Stimulated activated CD8-positive, alpha-beta memory T cell treated with anti-CD3 and anti-CD28 coated beads, Interleukin-4, amount 100 ng/mL, for 4 hours (primary cell): Measurements from ENCODE around the gene CHRNA1.
A peak's percentile ranks its signal among the peaks of the same experiment; 100 is the strongest.

Source experiments
- DNase-seq, 2 donors: peaks; one replicate each; pipeline ENCODE4 v3.0.0-alpha.2; 2020; ENCODE audit warnings: low read depth in 2 of 2, low spot score in 1 of 2

Gene CHRNA1

DNA sequence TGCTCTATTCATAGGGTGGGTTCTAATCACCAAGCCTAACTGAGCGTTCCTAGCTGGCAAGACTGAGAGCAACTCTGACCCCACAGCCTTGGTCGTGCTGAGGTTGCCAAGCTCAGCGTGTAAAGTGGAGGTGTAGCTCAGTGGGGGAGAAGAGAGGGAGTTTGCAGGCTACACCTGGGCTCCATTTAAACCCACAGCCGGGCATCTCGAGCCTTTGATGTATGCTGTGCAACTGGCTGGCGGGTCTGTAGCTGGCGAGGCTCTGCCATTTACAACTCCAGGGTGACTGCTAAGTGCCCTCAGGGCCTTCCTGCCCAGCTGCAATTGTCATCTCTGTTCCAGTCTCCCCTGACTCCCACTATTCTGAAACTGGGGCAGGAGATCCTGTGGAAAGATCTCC lies 20.0 kb upstream of the CHRNA1 start:
- DNase-seq, result no peak

DNA sequence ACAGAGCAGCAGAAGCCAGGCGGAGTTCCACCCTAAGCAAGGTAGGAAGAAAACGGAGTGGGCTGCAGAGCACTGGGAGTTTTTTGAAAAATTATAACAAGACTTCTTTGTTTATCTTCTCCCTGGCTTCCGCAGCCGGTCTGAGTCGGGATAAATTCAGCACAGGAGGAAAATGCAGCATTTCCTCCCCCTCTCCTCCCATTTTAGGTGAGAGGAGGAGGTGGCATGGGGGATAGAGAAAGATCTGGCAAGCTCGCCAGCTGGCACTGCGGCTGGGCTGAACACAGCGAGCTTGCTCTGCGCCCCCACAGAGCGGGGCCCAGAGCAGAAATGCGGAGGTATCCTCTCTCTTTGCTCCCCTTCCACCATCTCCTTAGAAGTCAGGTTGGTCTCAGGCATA lies 17.7 kb upstream of the CHRNA1 start:
- no peak for DNase-seq

DNA sequence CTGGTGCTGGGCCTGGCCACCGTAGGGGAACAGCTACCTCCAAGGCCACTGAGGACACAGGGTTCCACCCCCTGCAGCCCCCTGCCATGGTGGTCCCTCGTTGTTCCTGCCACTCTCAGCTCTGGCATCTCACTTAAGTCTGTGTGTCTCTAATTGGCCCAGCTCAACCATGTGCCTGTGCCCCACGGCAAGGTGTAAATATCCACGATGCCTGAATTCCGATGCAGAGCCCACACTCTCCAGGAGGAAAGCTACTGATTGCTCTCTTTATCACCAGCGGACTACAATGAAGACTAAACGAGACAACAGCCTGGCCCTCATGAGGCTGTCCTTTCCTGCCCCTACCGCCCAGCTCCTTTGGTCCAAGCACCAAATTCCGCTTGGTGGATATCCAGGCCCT lies 17.0 kb upstream of the CHRNA1 start:
- no peak for DNase-seq

DNA sequence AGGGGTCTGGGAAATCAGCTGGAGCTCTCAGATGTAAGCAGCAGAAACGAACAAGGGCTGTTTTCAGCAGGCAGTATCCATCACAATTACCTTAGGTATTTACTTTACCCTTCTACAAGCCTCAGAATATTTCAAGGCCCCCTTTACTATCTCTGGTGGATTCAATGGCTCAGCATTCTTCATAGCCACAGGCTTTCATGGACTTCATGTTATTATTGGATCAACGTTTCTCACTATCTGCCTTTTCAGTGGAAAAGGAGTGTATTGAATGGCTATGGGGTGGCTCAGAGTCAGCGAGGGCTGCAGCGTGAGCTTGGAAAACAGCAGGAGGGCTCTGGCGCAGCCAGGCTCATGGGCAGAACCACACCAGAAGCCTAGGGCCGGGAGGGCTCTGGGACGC lies 16.6 kb upstream of the CHRNA1 start:
- no peak for DNase-seq

DNA sequence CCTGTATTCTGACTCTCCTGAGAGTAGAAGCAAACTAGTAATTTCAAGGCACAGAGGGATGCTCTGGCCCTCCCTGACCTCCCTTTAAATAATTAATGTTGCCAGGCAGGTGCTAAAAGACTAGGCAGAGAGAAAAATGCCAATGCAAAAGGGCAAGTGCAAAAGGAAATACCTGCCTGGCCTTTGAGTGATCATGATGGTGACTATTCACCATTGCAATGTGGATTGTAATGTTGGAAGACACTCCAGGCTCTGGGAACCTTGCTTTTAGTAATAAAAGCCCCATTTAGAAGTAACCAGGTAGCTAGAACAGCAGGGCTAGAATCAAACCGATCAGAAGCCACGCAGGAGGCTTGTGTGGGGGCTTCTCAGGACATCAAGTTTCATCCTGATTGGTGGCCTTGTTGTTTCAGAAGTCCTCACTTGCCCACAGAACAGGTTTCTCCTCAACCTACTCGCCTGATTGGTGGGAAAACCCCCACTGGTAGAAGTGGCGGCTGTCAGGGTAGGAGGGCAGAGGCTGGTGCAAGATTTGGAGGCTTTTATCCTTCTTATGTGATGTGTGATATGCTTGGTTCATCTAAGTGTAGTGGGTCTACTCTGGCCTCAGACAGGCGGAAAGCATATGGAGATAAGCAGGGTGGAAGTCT lies 16.0 kb upstream of the CHRNA1 start:
- DNase-seq, result no peak

DNA sequence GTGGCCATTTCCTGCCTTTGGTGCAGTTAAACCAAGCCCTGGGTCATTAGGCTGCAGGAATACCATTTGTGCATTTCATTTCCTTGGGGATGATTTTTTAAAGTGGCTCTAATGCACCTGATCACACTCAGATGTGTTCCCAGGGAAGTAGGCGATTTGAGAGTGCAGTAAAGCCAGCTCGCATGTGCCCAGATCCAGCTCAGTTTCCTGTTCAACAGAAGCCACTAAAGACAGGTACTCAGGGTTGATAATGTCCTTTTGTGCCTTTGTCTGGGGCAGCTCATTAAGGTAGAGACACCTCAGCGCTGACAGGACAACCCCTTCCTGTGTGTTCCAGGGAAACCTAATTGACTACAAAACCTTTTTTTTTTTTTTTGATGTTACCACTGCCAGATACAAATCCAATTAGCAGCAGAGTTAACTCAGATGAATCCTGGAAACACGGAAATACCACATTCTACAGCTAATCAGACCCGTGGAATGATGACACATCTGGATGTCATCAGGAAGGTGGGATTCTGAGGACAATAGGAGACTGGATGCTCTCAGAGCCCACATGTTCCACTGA lies 15.2 kb upstream of the CHRNA1 start:
- no peak for DNase-seq

DNA sequence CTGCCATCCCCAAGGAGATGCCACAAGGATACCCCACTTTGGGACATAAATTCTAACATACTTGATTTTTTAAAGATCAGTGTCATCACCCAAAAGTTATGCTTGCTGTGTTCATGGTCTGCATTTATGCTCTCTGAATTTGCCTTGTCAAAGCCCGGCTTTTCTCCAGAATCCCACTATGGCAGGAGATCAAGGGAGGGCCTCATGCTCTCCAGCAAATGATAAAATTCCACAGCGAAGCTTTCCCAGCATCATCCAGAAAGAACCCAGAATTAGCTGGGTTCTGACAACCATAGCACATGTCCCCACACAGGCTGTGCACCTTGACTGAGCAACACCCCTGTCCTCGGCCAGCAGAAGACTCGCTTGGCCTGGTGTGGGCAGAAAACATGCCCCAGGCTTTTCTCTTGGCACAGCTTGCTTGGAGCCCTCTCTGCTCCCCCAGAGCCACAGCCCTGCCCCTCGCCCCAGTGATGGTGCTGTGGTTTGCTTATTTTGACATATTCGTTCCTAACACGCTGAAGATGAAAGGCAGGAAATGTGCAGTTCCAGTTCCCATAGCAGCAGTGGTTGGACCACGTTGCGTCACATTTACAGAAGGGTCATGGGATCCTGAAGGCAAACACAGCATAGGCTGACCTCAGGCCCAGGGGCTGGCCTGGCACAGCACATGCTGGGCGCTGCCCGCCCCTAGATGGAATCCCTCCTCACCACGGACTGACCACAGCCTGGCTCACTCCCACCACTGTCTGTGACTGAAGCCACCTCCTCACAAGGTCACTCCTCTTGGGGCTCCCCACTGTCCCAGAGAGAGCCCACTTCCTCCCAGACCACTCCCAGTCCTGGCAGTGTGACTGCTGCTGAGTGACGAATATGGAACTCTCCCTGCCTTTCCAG lies 14.1 kb upstream of the CHRNA1 start:
- peak; percentile 13 to 43 for DNase-seq

DNA sequence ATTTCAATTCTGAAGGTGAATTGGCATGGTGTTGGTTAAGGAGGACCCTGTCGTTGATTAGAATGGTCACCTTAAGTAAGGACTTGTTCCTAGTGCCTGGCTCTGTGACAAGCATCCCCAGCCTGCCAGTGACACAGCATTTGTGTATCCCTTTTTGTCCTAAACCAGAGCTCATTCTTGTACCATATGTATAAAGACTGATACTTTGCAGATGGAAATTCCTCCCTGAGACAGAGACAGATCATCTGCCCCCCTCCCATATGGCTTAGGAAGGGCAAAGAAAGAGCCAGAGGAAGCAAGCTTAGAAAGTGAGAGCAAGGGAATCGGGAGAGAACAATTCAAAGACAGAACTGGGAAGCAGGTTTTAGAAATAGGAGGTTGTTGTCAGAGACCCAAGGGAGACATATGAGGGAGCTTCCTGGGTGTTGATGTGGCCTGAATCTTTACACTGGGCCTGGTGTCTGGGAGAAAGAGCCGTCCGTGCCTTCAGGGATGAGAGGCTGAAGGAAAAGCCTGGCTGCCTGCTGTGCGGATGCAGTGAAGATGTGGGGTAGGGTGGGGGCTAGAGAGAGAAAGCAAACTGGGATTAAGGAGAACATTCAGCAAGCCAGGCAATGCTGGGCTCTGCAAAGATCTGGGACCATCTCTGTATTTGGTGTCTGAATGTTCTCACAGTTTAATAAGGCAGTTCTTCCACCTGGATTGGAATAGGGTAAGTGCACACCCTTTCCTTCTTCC lies 13.2 kb upstream of the CHRNA1 start:
- DNase-seq, result no peak

DNA sequence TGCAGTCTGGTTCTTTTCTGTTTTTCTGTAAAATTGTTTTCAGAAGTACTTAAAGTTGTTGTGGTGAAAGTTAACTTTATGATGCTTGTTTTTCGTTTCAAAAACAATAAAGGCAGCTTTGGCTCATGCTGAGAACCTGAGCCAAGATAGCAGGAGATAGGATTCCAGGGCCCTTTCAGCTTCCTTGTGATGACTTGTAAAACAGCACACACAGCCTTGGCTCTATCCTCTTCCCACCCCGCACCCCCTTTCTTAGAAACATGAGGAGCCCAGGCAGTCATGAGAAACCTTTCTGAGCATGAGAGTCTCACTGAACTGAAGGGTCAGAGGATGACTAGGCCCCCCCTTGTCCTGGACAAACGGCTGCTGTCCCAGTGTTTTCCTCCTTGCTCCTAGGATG lies 12.4 kb upstream of the CHRNA1 start:
- no peak for DNase-seq

DNA sequence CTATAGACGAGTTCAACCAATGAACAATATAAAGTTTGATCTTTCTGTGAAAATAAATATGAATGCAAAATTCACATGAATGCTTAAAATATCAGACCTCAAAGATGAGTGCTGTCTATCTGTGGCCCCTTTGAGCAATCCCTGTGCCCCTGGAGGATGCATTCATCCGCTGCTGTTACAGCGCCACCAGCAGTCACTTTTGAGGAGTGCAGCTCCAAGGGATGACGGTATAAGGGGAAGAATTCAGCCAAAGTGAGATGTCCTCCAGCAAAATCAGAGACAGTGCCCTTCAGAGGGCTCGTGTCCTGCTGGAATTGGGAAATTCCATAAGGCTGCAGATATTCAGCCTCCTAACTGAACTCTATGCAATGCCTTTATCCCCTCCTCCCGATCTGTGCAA lies 12.0 kb upstream of the CHRNA1 start:
- no peak for DNase-seq

DNA sequence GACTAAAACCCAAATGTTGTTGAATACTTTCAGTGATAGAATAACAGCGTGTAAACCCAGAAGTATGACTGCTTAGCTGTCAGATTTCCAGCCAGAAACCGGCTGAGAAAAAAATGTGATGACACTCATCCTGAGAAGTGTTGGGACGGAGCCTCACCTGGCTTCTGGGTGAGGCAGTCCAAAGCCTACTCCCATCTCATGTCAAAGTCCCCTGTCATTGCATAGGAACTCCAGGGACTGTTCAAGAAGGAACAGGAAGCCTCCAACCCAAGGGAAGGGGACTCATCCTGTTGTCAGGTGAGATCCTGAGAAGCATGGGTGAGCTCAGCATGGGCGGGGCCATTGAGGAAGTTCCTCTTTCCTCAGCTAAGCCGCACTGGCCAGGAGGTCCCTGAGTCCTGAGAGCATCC lies 11.3 kb upstream of the CHRNA1 start:
- DNase-seq, result no peak

DNA sequence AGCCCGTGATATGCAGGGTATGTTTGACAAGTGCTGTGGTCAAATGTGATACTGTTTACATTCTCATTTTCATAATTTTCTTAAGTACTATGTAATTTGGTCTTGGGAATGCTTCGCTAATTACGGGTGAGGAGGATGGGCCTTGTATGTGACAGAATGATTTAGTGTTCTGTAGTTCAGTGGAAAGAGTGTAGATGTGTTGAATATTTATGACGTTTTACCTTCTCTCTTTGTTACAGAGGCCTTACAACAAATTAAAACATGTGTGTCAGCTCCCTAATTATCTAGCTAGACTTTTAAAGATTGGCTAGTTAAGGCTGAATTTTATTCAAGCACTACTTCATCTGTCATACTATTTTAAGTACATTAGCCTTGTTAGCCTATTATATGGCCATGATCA lies 10.6 kb upstream of the CHRNA1 start:
- no peak for DNase-seq

DNA sequence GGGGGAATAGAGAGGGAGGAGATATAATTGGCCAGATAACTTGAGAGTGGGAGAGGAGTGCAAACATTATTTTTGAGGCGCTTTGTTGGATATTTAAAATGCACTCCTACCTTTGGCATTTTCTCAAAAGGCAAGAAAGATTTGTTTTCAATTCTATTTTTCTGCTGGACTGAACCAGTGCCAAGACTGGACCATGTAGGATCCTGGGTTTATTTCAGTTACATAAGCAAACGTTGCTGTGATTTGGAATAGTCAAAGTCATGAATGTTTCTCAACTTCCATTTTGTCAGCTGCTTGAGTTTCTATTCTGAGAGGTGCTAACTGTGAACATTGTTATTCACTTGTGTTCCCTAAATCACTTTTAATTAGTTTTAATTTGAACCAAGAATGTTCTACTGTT lies 8.9 kb upstream of the CHRNA1 start:
- no peak for DNase-seq

DNA sequence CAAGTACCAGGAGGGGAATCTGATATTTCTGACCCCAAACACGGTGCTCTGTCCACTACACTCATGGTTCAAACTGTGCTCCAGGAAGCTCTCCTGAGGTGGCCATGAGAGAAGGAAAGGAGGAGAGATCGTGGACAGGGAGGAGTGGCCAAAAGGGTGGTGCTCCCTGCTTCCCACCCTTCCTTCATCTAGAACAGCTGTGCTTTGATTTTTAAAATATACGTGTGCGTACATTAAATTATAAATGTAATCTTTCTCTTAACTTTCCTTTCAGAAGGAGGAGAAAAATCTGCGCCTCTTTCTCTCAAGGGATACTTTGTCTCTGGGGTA lies 8.2 kb upstream of the CHRNA1 start:
- no peak for DNase-seq

DNA sequence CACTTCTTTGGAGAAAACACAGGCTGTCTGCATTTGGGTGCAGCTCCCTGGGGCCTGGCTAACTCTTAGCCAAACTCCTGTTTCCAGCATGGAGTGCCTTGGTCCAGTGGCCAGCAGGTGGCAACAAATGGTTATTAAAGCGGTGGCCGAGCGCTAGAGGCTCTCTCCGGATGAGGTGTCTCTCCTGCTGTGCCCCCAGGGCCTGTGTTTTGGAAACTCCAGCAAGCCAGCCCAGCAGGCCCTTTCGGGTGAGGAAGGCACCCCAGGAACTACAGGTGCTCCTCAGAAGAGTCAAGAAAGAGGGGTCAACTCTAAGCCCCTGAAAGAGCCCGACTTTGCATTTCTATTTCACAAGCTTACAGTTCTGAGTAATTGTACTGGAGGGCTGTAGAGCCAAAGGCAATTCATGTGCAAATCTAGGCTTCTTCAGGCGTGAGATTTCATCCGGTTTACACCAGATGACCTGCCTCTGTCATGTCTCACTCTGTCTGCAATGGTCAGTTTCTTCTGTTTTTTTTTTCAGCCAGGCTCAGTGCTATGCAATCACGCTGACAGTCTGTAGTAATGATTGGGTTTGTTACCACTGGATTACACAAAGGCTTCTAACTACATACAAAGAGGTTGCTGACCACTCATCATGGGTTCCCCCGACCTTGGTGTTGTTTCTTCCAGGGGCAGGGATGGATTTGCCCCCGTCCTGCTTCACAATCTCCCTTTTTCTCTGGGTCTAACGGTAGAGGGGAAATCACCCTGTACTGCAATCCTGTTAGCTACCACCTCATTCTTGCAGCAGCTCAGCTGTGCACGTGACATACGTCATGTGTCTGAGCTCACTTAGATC lies 7.6 kb upstream of the CHRNA1 start:
- DNase-seq, result peak in 1 of 2 donors; percentile 4

DNA sequence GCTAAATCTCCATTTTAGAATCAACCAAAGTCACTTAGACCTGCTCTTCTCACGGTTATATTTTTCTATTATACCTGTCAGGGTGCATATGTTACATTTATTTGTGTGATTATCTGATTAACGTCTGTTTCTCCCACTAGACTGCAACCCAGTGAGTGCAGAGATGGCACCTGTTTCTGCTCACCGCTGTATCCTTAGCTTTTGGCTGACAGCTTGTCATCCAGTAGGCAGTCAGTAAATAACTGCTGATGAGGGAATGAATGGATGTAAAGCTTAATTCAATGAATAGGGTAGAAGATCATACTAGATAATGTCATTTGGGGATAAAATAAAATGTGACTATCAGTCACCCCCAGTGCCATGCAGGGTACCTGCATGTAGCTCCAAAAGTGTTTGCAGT lies 6.9 kb upstream of the CHRNA1 start:
- DNase-seq, result no peak

DNA sequence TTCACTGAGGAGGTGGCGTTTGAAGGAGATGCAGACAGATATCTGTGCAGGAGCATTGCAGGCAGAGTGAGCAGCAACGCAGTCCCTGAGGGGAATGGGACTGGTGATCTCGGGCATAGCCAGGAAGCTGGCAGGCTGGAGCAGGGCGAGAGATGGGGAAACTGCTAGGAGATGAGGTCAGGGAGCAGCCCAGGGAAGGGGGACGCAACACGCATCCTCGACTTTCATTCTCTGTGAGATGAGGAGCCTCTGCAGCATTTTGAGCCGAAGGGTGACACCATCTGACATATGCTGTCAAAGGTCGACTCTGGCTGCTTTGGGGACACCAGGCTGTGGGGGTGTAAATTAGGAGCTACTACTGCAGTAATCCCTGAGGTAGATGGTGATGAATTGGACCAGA lies 4.3 kb upstream of the CHRNA1 start:
- DNase-seq, result no peak

DNA sequence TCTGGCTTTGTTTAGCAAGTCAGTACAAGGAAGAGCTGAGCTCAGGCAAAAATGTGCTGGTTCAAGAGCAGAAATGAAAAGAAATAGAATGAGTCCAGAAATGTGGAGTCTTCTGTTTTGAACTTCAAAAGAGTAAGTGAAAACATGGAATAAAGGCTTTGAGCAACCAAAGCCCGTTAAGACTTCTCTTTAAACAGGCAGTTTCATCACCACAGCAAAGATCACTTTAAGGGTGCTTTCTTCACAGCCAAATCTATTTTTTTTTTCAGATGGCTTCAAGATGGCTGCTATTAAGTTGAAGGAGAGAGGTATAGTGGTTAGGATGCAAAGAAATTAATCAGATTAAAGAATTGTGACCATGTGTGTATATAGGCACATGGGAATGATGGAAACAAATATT lies 2.0 kb upstream of the CHRNA1 start:
- no peak for DNase-seq

DNA sequence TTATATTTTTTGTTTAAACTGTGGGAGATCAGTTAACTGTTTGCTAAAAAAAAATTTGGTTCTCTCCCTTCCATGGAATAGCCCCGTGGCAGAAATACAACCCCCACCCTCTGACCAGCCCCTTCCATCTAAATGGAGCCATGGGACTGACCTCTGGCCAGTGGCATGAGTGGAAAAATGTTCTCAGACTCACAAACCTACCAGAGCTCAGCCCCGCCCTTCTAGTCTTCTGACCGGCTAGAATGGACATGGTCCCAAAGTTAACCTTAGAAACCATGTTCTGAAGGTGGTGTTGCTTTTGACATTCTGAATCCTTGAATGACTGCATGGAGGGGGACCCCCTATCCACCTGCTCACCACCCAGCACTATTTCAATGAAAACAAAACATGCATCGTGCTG lies 1.3 kb upstream of the CHRNA1 start:
- no peak for DNase-seq

DNA sequence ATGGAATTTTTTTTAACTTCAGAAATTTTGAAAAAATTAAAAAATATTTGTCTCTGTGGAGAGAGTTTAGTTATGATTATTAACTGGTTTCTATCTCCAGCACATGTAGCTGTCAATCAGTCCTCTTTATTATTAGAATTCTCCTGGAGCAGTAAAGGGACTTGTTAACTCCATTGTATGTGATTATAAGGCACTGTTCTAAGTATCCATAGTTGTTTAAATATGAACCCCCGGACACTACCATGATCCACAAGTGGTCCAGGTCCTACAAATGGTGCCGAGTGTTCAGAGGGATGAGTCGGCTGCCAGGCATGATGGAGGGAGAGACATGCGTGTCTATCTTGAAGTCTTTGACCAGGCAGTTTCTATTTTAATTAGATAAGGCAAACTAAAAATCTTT lies 492 bp downstream of the CHRNA1 start:
- DNase-seq, result no peak

DNA sequence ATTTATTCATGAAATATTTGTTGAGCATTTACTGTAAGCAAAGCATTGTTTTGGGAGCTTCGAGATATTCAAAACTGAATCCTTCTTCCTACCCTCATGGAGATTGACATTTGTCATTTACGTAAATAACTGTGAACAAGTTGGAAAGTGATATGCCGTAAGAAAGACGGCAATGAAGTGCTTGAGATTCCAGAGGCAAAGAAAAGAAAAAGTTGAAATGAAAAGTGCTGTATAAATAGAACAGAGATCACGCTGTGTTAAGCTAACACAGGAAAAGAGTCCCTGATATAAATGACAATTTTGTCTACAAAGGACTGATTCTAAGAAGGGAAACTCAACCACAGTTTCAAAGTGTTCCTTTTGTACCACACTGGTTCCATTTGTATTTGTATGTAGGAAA lies 1.8 kb downstream of the CHRNA1 start:
- no peak for DNase-seq
